ENCODE data around the gene P4HA2.

DNA sequence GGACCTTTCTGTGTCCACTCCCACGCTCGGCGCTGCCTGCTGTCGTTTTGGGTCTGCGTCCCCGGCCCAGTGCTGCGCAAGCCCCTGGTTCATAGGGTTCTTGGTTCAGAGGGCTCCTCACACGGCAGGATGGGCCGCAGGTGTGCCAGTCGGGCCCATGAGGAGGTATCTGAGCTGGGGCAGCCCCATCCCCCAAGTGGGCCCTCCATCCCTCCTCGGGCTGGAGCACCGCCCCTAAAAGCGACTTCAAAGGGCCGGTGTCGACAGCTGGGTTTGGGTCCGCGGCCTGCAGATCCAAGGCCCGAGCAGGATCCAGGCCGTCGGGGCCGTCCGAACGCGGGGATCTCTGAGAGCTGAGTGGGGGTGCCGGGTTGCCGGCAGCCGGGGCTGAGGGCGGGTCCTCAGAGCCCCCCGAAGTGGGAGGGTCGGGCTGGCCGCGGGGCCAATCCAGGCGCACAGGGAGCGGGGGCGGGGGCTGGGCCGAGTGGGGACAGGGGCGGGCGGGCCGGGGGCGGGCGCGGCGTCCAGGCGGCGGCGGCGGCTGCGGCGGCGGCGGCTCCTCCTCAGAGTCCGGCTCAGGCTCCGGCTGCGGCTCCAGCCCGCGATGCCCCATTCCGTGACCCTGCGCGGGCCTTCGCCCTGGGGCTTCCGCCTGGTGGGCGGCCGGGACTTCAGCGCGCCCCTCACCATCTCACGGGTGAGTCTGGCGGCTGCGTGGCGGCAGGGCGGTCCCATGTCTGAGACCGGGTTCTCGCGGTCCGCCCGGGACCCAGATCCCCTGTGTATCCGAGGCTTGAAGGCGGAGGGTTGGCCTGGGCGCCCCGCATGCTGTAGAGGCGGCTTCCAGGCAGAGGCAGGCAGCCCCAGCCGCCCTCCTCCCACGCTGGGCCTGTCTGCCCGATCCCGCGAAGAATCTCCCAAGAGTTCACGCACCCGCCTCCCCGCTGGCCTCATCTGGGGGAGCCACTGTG lies 29.8 kb upstream of the P4HA2 start, which contains the start of gene PDLIM4:
- TF ChIP-seq, protein P1, sequence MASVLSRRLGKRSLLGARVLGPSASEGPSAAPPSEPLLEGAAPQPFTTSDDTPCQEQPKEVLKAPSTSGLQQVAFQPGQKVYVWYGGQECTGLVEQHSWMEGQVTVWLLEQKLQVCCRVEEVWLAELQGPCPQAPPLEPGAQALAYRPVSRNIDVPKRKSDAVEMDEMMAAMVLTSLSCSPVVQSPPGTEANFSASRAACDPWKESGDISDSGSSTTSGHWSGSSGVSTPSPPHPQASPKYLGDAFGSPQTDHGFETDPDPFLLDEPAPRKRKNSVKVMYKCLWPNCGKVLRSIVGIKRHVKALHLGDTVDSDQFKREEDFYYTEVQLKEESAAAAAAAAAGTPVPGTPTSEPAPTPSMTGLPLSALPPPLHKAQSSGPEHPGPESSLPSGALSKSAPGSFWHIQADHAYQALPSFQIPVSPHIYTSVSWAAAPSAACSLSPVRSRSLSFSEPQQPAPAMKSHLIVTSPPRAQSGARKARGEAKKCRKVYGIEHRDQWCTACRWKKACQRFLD (CRISPR knock-in tag; IDR thresholded peaks at IDR 0.05) = no peak
- TF ChIP-seq ZNF644 (tag; IDR thresholded peaks at IDR 0.05; ENCODE audit: low read depth) (no peak), FOXM1 (IDR thresholded peaks at IDR 0.05; ENCODE audit: low read depth) (no peak), FOXM1 (CRISPR knock-in tag; IDR thresholded peaks at IDR 0.05; ENCODE audit: low read depth) (no peak), MED1 (CRISPR knock-in tag; IDR thresholded peaks at IDR 0.05; ENCODE audit: borderline replicate concordance) (no peak), CREB1 (IDR thresholded peaks at IDR 0.05) (no peak), CREB1 (CRISPR knock-in tag; IDR thresholded peaks at IDR 0.05) (no peak), TBP (optimal IDR thresholded peaks at IDR 0.05; ENCODE audit: low read depth, low read length) (no peak), RFX5 (IDR thresholded peaks at IDR 0.05; ENCODE audit: low read depth, low read length) (no peak), PURB (CRISPR knock-in tag; IDR thresholded peaks at IDR 0.05; ENCODE audit: low read depth) (no peak), BRCA1 (IDR thresholded peaks at IDR 0.05) (no peak), BRCA1 (CRISPR knock-in tag; IDR thresholded peaks at IDR 0.05) (no peak), FOXK1 (CRISPR knock-in tag; IDR thresholded peaks at IDR 0.05; ENCODE audit: borderline replicate concordance) (no peak), YY1 (IDR thresholded peaks at IDR 0.05; ENCODE audit: borderline replicate concordance in 1 of 3, control insufficient read depth in 1 of 3, extremely low read depth in 1 of 3, insufficient read depth in 3 of 3, insufficient read length in 1 of 3, insufficient replicate concordance in 2 of 3, low read depth in 1 of 3, low read length in 2 of 3) (no peak)
- TF ChIP-seq, protein P2, sequence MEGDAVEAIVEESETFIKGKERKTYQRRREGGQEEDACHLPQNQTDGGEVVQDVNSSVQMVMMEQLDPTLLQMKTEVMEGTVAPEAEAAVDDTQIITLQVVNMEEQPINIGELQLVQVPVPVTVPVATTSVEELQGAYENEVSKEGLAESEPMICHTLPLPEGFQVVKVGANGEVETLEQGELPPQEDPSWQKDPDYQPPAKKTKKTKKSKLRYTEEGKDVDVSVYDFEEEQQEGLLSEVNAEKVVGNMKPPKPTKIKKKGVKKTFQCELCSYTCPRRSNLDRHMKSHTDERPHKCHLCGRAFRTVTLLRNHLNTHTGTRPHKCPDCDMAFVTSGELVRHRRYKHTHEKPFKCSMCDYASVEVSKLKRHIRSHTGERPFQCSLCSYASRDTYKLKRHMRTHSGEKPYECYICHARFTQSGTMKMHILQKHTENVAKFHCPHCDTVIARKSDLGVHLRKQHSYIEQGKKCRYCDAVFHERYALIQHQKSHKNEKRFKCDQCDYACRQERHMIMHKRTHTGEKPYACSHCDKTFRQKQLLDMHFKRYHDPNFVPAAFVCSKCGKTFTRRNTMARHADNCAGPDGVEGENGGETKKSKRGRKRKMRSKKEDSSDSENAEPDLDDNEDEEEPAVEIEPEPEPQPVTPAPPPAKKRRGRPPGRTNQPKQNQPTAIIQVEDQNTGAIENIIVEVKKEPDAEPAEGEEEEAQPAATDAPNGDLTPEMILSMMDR (IDR thresholded peaks at IDR 0.05 in 2 of 3, conservative IDR thresholded peaks at IDR 0.05 in 1 of 3; ENCODE audit: insufficient read depth in 2 of 3, low read depth in 1 of 3, low read length in 3 of 3) = no peak
- TF ChIP-seq, protein P3, sequence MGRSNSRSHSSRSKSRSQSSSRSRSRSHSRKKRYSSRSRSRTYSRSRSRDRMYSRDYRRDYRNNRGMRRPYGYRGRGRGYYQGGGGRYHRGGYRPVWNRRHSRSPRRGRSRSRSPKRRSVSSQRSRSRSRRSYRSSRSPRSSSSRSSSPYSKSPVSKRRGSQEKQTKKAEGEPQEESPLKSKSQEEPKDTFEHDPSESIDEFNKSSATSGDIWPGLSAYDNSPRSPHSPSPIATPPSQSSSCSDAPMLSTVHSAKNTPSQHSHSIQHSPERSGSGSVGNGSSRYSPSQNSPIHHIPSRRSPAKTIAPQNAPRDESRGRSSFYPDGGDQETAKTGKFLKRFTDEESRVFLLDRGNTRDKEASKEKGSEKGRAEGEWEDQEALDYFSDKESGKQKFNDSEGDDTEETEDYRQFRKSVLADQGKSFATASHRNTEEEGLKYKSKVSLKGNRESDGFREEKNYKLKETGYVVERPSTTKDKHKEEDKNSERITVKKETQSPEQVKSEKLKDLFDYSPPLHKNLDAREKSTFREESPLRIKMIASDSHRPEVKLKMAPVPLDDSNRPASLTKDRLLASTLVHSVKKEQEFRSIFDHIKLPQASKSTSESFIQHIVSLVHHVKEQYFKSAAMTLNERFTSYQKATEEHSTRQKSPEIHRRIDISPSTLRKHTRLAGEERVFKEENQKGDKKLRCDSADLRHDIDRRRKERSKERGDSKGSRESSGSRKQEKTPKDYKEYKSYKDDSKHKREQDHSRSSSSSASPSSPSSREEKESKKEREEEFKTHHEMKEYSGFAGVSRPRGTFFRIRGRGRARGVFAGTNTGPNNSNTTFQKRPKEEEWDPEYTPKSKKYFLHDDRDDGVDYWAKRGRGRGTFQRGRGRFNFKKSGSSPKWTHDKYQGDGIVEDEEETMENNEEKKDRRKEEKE (IDR thresholded peaks at IDR 0.05; ENCODE audit: borderline replicate concordance in 1 of 2, control insufficient read depth in 1 of 2, low read depth in 2 of 2, low read length in 1 of 2) = no peak
- TF ChIP-seq, protein P4, sequence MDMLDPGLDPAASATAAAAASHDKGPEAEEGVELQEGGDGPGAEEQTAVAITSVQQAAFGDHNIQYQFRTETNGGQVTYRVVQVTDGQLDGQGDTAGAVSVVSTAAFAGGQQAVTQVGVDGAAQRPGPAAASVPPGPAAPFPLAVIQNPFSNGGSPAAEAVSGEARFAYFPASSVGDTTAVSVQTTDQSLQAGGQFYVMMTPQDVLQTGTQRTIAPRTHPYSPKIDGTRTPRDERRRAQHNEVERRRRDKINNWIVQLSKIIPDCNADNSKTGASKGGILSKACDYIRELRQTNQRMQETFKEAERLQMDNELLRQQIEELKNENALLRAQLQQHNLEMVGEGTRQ (CRISPR knock-in tag; IDR thresholded peaks at IDR 0.05) = no peak

All from K562 (cell line).